GM21367 (cell line): ENCODE data around the gene TFPT.

Experiments used
- ATAC-seq: cut with Tn5 transposase; IDR thresholded peaks from one replicate; pipeline ENCODE4 v1.9.1; 2021; ENCODE audit not compliant: unreplicated experiment

Gene TFPT, protein sequence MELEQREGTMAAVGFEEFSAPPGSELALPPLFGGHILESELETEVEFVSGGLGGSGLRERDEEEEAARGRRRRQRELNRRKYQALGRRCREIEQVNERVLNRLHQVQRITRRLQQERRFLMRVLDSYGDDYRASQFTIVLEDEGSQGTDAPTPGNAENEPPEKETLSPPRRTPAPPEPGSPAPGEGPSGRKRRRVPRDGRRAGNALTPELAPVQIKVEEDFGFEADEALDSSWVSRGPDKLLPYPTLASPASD

DNA sequence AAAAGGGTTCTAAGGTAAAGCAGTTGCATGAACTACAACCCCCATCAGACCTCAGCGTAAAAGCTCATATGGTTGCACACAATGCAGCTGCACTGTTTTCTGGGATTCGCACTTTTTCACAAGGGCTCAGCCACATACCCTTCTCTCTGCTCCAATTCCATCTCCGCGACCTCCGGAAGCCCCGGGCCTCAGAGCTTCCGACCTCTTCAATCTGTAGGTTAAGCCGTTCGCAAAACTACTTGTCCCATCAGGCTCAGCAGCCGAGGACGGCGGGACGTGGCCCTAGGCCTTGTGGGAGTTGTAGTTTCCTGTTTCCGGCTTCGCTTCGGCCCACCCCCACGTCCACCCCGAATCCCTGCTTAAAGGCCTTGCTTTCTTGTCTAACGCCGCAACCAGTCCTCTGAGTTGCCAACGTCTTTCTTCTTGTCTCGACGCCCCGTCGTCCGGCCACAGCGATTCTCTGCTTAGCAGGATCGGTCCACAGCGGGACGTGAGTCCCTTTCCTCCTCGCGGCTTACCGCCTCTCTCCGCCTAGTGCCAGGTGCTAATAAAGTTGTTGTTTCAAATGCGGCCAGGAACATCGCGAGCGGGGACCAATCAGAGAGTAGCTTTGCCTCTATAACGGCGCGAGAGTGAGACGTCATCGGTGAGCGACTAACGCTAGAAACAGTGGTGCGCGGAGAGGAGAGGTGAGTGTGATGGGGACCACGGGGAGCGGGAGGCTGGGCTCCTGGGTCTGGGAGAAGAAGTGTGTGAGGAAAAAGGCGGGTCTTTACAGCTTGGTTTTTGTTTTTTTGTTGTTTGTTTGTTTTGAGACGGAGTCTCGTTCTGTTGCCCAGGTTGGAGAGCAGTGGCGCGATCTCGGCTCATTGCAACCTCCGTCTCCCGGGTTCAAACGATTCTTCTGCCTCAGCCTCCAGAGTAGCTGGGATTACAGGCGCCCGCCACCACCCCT, at the start of gene TFPT, which contains the start of gene PRPF31:
Gene TFPT (minus strand): TSS at position 549 of the 955 bp plus-strand sequence. CDS start 388 bp downstream, at position 161.
Gene PRPF31 (plus strand): TSS at position 646 of the 955 bp plus-strand sequence. CDS start 2,525 bp downstream, outside the sequence.
- peak; percentile 70 for ATAC-seq

DNA sequence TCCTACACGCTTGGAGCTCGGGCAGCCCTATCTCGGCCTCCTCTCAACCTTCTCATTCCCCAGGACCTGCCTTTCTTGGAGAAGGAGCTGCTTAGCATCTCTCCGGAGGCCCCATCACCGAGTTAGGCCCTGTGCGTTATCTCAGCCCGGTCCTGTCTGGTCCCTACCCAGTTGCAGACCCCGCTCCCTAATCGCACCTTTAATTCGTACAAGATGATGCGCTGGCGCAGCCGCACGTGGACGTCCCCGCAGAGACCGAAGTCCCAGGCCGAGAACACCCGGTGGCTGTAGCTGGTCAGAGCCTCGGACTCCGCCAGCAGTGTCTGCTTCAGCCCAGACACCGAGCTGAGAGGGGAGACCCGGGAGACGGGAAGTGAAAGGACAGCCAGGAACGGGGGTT, 49.8 kb upstream of the TFPT start:
- no peak for ATAC-seq

DNA sequence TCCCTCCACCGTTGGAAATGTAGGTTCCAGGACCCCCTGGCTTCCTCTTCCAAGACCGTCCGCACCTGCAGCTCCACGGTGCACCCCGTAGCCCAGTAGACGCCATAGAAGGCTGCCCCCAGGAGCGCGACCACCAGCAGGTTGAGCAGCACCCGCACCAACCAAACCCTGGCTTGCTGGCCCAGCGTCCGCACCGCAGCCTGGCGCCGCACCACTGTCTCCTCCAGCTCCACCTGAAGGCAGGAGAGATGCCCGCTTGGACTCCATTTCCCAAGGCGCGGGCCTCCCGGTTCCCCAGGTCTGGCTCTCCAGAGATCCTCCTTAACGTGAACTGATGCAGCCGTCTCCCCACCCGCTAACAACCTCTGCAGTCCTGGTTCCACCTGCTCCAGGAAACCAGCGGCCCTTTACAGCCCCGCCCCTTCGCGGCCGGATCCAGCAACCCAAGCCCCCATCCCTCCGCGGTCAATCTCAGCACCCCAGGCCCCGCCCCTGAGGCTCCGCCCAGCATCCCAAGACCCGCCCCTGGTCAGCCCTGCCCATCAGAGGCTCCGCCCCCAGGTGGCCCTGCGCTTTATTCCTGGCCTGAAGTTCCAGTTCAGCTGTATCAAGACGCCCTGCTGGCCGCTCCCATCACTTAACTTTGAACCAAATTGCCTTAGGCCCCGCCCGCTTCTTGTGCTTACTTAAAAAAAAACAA, 49.1 kb upstream of the TFPT start:
- ATAC-seq = no peak

DNA sequence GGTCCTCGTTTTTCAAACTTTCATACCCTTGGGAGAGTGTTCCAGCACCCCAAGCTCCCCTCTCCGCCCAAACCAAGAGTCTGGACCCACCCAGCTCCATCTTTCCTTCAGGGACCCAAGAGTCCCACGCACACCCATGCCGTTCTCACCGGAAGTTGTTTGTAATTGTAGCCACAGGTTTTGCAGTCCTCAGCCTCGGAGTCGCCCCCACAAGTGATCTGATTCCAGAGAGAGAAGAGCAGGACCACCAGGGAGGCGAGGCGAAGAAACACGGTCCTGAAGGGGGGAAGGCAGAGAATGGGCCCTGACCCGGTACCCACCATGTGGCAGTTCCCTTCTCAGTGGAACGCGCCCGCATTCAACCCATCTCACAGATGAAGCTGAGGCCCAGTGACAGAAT, 47.4 kb upstream of the TFPT start:
- ATAC-seq = no peak

DNA sequence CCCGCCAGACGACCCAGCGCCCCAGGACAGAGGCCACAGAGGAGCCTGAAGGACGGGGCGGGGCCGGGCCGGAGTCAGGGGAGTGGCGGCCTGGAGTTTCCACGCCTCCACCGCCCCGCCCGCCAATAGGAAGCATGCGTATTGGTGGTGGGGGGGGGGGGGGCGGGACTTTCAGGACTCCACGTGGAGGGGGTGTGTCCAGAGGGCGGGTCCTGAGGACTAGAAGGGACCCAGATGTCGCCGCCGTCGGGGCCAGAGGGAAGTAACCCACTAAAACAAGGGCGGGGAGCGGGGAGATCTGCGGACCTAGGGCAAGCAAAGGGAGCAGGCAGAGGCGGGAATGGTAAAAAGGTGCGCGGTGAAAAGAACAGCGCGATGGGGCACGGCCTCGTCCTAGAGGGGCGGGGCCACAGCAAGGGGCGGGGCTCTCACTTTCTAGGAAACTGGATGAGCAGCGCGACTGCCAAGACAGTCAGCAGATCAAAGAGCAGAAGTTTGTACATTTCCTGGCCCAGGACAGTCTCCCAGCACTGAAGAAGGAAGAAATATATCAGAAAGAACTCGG, 46.9 kb upstream of the TFPT start:
- no peak for ATAC-seq

DNA sequence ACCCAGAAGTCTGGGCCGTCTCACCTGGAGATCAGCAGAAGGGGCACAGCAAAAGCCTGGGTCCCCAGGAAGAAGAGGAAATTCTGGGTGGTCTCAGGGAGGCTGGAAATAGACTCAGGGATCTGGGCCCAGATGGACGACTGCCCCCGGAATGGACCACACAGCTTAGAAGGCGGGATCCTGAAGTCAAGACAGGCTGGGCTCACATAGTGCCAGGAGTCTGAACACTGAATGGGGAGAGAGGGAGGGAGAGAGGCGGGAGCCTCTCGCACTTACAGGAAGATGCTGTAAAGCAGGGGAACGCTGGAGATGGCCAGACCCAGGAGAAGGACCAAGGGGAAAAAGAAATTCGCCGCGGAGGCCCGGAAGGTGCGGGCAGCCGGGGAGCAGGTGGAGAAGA, 45.4 kb upstream of the TFPT start:
- ATAC-seq = no peak

DNA sequence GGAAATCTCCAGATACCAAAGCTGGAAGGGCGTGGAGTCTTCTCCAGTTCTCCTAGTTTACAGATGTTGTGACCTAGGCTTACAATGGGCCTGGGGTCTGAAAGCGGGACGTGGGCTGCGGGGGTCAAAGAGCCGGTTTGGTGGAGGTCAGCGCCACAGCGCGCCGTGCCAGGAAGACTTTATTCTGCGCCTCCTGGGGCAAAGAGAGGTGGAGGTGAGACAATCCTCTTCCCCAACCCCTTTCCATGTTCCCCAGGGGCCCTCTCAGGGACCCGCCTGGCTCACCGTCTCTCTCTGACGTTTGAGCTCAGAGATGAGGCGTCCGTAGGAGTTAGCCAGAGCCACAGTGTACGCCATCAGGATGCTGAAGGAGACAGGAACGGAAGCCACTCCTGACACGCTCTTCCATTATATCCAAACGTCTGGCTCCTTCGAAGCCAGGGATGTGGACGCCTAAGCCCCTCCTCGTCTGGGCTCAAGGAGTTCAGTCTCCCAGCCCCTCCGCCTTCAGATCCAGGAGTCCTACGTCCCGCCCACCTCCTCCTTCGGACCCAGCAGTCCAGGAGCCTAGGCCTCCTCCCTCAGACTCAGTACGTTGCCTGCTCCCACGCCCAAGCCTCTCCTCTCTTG, 44.8 kb upstream of the TFPT start:
- ATAC-seq = no peak

DNA sequence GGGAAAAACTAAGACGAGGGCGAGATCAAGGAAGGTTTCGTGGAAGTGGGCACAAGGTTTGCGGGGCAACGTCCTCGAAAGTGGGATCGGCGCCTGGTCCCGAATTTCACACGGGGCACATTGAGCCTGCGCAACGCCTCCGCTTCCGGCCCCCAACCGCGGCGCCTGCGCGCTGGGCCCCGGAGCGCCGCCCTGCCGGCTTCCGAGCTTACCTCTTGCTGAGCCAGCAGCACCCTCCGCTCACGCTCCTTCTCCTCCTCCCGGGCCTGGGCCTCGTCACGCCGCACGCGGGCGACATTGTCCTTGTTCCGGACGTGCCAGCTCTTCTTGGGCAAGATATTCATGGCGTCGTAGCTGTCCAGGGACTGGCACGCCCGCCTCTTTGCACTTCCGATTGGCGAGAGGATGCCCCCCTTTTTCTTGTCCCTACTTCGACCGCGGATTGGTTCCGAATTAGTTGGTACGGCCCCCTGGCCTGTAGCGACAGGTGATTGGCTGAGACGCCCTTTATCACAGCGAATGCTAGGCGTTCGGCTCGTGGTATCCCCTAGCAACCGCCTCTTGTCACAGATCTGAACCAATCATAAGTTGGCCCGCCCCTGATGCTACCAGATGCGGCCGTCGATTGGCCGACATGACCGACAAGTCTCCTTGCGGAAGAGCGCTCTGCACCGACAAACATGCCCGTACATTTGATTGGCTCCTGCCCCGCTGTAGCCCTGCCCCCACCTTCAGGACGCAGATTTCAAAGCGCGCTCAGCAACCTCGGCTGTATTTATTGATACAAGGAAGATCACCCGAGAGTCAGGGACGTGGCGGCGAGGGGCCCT, 44.1 kb upstream of the TFPT start, which contains the start of gene LENG1:
Gene LENG1 (minus strand): TSS at position 370 of the 830 bp plus-strand sequence. CDS start 26 bp downstream, at position 344.
- ATAC-seq = peak; percentile 78

DNA sequence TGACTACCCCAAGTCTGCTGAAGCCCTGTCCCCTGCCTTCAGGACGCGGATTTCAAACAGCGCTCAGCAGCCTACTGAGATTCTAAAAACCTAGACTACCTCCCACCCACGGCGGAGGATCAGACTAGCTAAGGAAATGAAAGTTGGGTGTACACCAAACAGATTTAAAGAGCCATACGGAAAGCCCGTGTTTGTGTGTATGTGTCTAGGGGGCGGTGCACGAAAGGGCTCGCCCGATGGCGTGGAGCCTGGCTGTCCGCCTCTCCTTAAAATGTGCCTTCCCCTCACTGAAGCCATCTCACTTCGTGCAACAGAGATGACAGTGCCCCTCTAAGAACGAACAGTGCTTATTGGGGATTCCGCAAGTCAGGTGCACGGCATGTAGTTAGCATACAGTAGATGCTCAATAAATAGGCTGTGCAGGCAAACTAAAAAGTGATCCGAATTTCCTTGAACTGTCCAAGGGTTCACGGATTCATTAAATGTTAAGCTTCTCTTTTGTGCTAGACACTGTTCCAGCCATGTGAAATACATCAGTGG, 43.4 kb upstream of the TFPT start:
- no peak for ATAC-seq

DNA sequence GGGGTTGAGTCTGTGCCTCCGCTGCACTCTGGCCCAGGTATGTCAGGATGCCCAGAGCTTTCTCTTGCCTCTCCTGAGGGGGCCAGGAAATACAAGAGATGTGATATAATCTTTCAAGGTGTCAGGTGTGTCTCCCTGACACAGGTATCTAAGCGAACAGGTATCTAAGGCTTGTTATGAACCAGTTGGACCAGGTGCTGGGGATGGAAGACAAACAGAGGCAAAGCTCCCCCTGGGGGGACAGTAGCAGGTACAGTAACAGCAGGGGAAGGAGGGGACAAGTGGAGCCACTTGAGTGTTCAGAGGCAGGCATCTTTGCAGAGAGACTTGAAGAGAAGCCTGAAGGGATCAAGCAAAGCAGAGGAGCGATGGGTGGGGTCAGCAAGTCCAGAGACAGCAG, 41.5 kb upstream of the TFPT start:
- ATAC-seq = no peak

DNA sequence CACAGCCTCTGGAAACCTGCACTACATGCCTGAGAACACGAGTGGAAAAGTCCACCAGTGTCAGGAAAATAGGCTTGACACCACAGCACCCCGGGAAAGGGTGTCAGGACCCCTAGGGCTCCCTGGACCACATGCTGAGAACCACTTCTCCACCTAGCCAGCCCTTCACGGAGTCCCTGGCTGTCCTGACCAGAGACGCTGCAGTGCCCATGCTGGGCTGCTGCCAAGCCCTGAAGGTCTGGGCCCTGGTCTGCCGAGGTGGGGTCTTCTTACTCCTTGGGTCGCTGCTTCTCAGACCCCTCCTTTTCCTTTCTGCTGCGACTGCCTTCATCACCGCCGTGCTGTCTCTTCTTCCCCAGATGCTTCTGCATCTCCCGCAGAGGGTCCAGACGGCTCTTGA, 41.0 kb upstream of the TFPT start:
- no peak for ATAC-seq

DNA sequence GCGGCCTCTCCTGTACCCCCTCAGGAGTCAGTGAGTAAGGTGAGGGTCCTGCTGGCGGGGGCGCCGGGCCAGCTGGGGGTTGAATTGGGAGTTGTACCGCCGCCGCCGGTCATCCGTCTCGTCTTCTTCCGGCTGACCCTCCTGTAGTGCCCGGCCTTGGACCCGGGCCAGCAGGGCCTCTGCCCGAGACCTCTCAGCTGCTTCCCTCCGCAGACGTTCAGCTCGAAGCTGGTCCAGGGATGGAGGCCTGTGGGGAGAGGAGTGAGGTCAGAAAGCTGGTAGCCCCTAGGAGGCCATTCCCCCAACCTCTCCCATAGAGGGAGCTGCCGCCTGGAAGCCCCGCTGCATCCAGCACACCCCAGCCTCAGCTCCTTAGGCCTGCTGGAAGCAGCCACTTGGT, 40.2 kb upstream of the TFPT start:
- ATAC-seq = no peak

DNA sequence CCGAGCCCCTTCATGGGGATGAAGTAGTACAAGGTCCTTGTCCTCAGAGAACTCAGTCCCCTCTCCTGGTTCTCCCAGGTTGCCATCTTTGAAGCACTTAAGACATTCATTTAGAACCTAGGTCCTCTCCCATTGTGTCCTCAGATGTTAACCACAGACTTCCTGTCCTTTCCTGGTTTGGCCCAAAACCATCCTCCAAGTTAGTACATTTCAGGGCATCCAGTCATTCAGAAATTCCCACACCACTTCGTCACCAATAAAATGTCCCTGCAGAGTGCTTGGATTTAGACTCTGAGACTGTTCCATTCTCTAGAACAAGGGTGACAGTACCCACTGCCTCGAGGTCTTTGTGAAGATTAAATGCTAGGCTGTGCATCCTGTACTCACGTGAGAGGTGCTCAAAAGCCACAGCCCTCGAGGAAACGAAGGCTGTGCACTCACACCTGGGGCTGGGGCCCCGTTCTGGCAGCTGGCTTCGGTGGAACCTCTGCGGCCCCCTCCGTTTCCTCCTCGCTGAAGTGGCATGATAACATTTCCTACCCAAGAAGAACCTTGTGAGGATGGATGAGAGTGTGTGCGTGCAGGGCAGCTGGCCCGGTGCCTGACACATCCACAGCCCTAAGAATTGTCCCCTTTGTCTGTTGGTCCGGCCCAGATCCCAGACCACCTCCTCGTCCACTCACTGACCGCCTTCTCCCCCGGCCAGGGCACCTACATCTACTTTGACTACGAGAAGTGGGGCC, 39.3 kb upstream of the TFPT start:
- ATAC-seq = no peak

DNA sequence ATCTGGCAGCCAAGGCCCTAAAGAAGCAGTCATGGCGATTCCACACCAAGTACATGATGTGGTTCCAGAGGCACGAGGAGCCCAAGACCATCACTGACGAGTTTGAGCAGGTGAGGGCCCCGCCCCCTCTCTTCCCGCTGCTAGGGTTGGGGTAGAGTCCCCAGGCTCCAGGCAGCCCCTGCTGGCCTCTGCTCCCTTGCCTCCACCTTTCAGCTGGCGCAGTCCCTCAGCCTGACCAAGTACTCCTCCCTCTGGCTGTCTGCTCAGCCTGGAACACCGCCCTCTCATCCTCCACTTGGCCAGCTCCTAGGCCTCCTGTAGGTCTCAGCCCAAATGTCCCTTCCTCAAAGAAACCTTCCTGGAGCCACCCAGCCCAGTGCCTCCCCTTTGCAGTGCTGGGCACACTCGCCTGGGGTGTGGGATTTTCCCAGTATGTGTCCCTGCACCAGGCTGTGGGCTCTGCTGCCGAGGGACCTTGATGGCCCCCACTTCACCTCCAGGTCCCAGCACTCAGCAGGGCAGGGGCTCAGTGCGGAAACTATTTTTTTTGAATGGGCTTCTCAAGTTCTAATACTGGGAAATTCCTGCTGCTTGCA, 38.4 kb upstream of the TFPT start:
- no peak for ATAC-seq

DNA sequence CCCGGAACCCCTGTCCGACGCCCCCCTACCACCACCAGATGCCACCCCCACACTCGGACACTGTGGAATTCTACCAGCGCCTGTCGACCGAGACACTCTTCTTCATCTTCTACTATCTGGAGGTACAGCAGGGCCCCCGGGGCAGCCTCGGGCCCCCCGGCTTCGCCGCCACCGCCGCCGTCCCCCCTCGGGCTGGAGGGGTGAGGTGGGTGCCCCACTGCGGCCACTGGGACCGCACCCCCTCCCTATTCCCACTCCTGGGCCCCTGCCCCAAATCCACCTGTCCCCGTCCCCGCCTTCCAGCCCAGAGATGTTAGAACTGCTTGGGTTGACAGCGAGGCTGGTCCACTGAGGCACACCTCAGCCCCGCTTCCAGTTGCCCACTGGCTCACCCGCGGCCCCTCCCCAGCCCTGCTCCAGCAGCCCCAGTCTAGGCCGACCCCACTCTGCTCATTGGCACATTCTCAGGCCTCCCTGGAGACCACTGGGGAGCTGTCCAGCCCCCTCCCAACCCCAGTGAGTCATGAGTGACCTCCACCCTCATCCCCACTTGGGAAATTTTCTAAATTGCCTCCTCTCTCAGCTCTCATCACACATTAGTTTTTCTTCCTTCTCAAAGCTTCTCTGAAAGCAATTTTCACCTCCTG, 37.5 kb upstream of the TFPT start:
- ATAC-seq = no peak

DNA sequence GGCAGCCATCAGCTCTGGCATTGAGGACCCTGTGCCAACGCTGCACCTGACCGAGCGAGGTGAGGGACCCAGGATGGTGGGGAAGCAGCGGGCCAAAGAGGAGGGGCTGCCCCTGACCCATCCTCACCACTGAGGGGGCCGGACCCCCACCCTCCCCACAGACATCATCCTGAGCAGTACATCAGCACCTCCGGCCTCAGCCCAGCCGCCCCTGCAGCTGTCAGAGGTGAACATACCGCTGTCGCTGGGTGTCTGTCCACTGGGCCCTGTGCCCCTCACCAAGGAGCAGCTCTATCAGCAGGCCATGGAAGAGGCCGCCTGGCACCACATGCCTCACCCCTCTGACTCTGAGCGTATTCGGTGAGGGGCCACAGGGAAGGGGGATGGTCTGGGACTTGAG, 36.8 kb upstream of the TFPT start:
- no peak for ATAC-seq

DNA sequence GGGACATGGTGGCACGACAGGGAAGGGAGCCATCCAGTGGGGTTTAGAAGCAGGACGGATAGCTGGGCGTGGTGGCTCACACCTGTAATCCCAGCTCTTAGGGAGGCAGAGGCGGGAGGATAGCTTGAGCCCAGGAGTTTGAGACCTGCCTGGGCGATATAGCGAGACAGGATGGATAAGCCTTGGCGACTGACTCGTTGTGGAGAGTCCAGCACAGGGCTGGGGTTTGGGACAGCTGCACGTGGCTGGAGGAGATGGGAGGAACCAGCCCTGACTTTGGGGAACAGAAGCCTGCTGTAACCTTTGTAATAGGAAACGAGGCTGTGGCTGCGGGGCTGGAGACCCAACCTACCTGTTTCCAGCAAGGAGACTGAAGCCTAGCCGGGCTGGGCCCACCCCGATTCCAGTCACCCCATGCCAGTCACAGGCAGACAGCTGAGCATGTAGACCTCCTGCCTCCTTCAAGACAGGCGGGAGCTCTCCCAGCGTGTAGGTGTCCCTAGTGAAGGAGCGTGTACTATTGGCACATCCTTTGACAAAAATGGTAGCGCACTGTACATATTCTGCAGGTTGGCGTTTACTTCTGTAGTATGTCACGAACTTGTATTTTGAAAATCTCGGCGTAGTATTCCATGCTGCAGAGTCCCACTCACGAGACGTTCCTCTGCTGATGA, 36.0 kb upstream of the TFPT start:
- ATAC-seq = no peak
